Caki2 (cell line): Measurements from ENCODE around the gene CYP3A5. TPM values are rescaled to one million over a fixed set of nuclear protein-coding genes. Genes with fewer than 3 reads are reported as not detected.

Source experiments
- total RNA-seq: library from RNA; depleted of rRNA; stranded (reverse); fragments of >200 nt; shearing (Covaris generic); gene quantifications from 2 replicates; pipeline ENCODE4 v1.2.3, GENCODE V29; 2014; ENCODE audit warnings: low replicate concordance; rRNA removed

CYP3A5 gene
- total RNA-seq, 1 experiment from 2014 or later: 6.0 TPM

Other genes starting within 250 kb of the CYP3A5 start
- 7.3 and 14.2 TPM in 2 replicates for gene PTCD1, start 241.2 kb downstream of the CYP3A5 start, total RNA-seq
- gene CPSF4, start 241.1 kb downstream of the CYP3A5 start, total RNA-seq: 31.4 and 31.7 TPM in 2 replicates
- 1,239 and 1,635 TPM in 2 replicates for gene ATP5MF, start 213.8 kb downstream of the CYP3A5 start, total RNA-seq
- 8.7 and 12.2 TPM in 2 replicates for gene ZNF789, start 207.1 kb downstream of the CYP3A5 start, total RNA-seq
- 11.9 and 17.8 TPM in 2 replicates for gene ZNF394, start 179.7 kb downstream of the CYP3A5 start, total RNA-seq
- gene ZKSCAN5, start 175.3 kb downstream of the CYP3A5 start, total RNA-seq: 5.3 and 6.7 TPM in 2 replicates
- gene FAM200A, start 127.9 kb downstream of the CYP3A5 start, total RNA-seq: 1.8 and 4.1 TPM in 2 replicates
- 10.7 and 20.9 TPM in 2 replicates for gene ZNF655, start 121.4 kb downstream of the CYP3A5 start, total RNA-seq
- not detected in 2 replicates for gene TMEM225B, start 81.7 kb downstream of the CYP3A5 start, total RNA-seq
- 5.3 and 11.8 TPM in 2 replicates for gene ZSCAN25, start 63.0 kb downstream of the CYP3A5 start, total RNA-seq
- not detected in 2 replicates for gene CYP3A7, start 55.2 kb upstream of the CYP3A5 start, total RNA-seq
- not detected in 2 replicates for gene CYP3A4, start 104.2 kb upstream of the CYP3A5 start, total RNA-seq
- gene CYP3A43, start 148.0 kb upstream of the CYP3A5 start, total RNA-seq: not detected in 2 replicates
- gene OR2AE1, start 197.0 kb upstream of the CYP3A5 start, total RNA-seq: not detected in 2 replicates
- gene TRIM4, start 239.5 kb upstream of the CYP3A5 start, total RNA-seq: 15.5 and 19.3 TPM in 2 replicates
- gene GJC3, start 249.6 kb upstream of the CYP3A5 start, total RNA-seq: not detected in 2 replicates